K562 (cell line): Measurements from ENCODE around the gene CD40LG. TPM values are rescaled to one million over a fixed set of nuclear protein-coding genes. Genes with fewer than 3 reads are reported as not detected.

ENCODE experiments used
- ATAC-seq: fragments of 200-7000 bp; cut with Tn5 transposase; 3 replicates; pipeline ENCODE4 v1.9.1; 2020; ENCODE audit warnings: moderate library complexity
- BruUV-seq: library from RNA; stranded (reverse); fragments of 400-500 nt; replicated peaks from 2 replicates; lab custom pipeline; 2021; lab: Mats Ljungman, UMichigan
- CTCF ChIA-PET: fragments of 300-600 bp; formaldehyde crosslinking; extraction: SDS; loops from one replicate; lab custom pipeline; 2021; ENCODE audit warnings: low intra/inter-chr PET ratio; lab: Yijun Ruan, JAX
- POLR2A ChIA-PET: fragments of 300-600, 350-650 bp; sonication (Branson Sonifier 250); formaldehyde crosslinking; extraction: SDS; loops from one replicate; lab custom pipeline; 2021; ENCODE audit warnings: antibody characterized with exemption, inconsistent platforms; lab: Yijun Ruan, JAX
- DNase-seq, 4 experiments: peaks; one replicate each; pipeline versions ENCODE4 v3.0.0 to v3.0.0-alpha.2; 2011 to 2018; ENCODE audit warnings: low spot score in 3 of 4, mixed read lengths in 3 of 4; ENCODE audit errors: extremely low read depth in 1 of 4
- FAIRE-seq: peaks from 2 replicates; lab custom pipeline; 2011; peaks lifted over from hg19 to GRCh38; lab: Jason Lieb, UNC
- H2AFZ ChIP-seq: 2 replicates; pipeline ENCODE4 v1.6.0; 2011; ENCODE audit warnings: low read depth, low read length, control low read depth, inconsistent platforms
- H3K27ac ChIP-seq: fragments of 200-600 bp; 3 replicates; pipeline ENCODE4 v1.8.0; 2011; ENCODE audit warnings: low read depth, mild to moderate bottlenecking, control low read depth, inconsistent platforms, low read length, moderate library complexity, mixed read lengths; ENCODE audit errors: extremely low read depth
- H3K27me3 ChIP-seq, 2 experiments: fragments of 300-600 bp in 1 of 2; 2 replicates in 1 of 2; 3 replicates in 1 of 2; pipeline versions ENCODE4 v1.6.0 to v1.8.0; 2011; ENCODE audit warnings: inconsistent platforms in 2 of 2, low read length in 2 of 2, mild to moderate bottlenecking in 1 of 2, mixed read lengths in 1 of 2, moderate library complexity in 1 of 2; ENCODE audit not compliant: control insufficient read depth in 2 of 2, insufficient read depth in 2 of 2
- H3K36me3 ChIP-seq: fragments of 300-600 bp; 3 replicates; pipeline ENCODE4 v1.8.0; 2011; ENCODE audit warnings: mild to moderate bottlenecking, low read length, inconsistent platforms; ENCODE audit not compliant: control insufficient read depth, insufficient read depth
- H3K4me1 ChIP-seq, 2 experiments: fragments of 200-600 bp in 1 of 2; replicated peaks in 1 of 2; 2 replicates in 1 of 2; 3 replicates in 1 of 2; pipeline versions ENCODE4 v1.5.1 to v1.8.0; 2011; ENCODE audit warnings: inconsistent platforms in 2 of 2, low read length in 2 of 2, mild to moderate bottlenecking in 1 of 2, mixed read lengths in 1 of 2, moderate library complexity in 1 of 2; ENCODE audit not compliant: control insufficient read depth in 2 of 2, insufficient read depth in 2 of 2
- H3K4me2 ChIP-seq: 2 replicates; pipeline ENCODE4 v1.6.1; 2011; ENCODE audit warnings: low read length, control low read depth, inconsistent platforms, mixed read lengths; ENCODE audit not compliant: insufficient read depth
- H3K4me3 ChIP-seq: fragments of 200-600 bp; sonication (generic), shearing (Covaris generic); 2 replicates; pipeline ENCODE4 v1.5.1; 2016; ENCODE audit warnings: control low read depth, inconsistent platforms
- H3K79me2 ChIP-seq: fragments of 200-600 bp; 3 replicates; pipeline ENCODE4 v1.8.0; 2011; ENCODE audit warnings: low read length, inconsistent platforms; ENCODE audit not compliant: control insufficient read depth, insufficient read depth
- H3K9ac ChIP-seq, 2 experiments: 2 replicates each; pipeline versions ENCODE4 v1.6.0 to v1.6.1; 2011; ENCODE audit warnings: low read depth in 2 of 2, low read length in 2 of 2, control low read depth in 1 of 2, inconsistent platforms in 1 of 2, mild to moderate bottlenecking in 1 of 2, mixed read lengths in 1 of 2; ENCODE audit not compliant: insufficient read depth in 1 of 2
- H3K9me1 ChIP-seq: one replicate; pipeline ENCODE4 v1.6.0; 2011; ENCODE audit warnings: inconsistent platforms, mild to moderate bottlenecking, low read length, moderate library complexity; ENCODE audit not compliant: control insufficient read depth, insufficient read depth
- H3K9me3 ChIP-seq: replicated peaks from 2 replicates; pipeline ENCODE4 v1.5.1; 2011; ENCODE audit warnings: low read depth, low read length, inconsistent platforms; ENCODE audit not compliant: control insufficient read depth, insufficient read depth
- H4K20me1 ChIP-seq: replicated peaks from 2 replicates; pipeline ENCODE4 v1.6.1; 2011; ENCODE audit warnings: low read length, inconsistent platforms, mixed read lengths; ENCODE audit not compliant: control insufficient read depth, insufficient read depth
- BRD4 ChIP-seq: fragments of 200-600 bp; sonication (generic); IDR thresholded peaks from 2 replicates; pipeline ENCODE4 v1.6.1; 2017; ENCODE audit warnings: inconsistent platforms
- ESRRA ChIP-seq: fragments of 450-650 bp; IDR thresholded peaks from 2 replicates; pipeline ENCODE4 v1.6.1; 2014; ENCODE audit warnings: low read depth, mild to moderate bottlenecking, moderate library complexity, borderline replicate concordance
- PCBP1 ChIP-seq: fragments of 200-400 bp; formaldehyde crosslinking; IDR thresholded peaks from 2 replicates; pipeline ENCODE4 v1.6.1; 2018; ENCODE audit warnings: mild to moderate bottlenecking, low read depth, low read length; ENCODE audit not compliant: poor library complexity, severe bottlenecking
- PTBP1 ChIP-seq: fragments of 200-400 bp; formaldehyde crosslinking; IDR thresholded peaks from 2 replicates; pipeline ENCODE4 v1.6.1; 2017; ENCODE audit warnings: low read depth, low read length
- ZNF316 ChIP-seq: fragments of 450-650 bp; IDR thresholded peaks from 2 replicates; pipeline ENCODE4 v1.6.1; 2016
- in situ Hi-C: fragments of 300-500 bp; cut with MboI; formaldehyde crosslinking; loops from 4 replicates; pipeline ENCODE4 v1.15.0; 2018; ENCODE audit warnings: inconsistent platforms, mixed read lengths
- intact Hi-C: fragments of 100-400 bp; cut with micrococcal nuclease; formaldehyde crosslinking; loops from 2 replicates; pipeline ENCODE4 v1.14.2; 2022
- polyA plus RNA-seq, 8 experiments: library from polyadenylated mRNA; depleted of rRNA in 4 of 8; stranded (reverse) in 5 of 8; unstranded in 3 of 8; fragments of >200 nt; fragmentation: Nextera tagmentation in 2 of 8; fragmentation: Illumina TruSeq in 1 of 8; extraction: Ambion mirVana in 2 of 8; extraction: Trizol in 1 of 8; gene quantifications; 2 replicates each; pipeline versions ENCODE4 v1.2.1 to v1.2.3, GENCODE V29; 2011 to 2014; ENCODE audit warnings: inconsistent platforms in 1 of 8, missing spikeins in 1 of 8
- total RNA-seq, 7 experiments: library from RNA; depleted of rRNA in 6 of 7; stranded (reverse); fragments of >200 nt in 6 of 7; fragmentation: Illumina TruSeq in 2 of 7; extraction: Trizol in 2 of 7; gene quantifications; 2 replicates each; pipeline versions ENCODE4 v1.2.1 to v1.2.3, GENCODE V29; 2011 to 2021; ENCODE audit warnings: low replicate concordance in 1 of 7
- TF ChIP-seq, protein P1 (sequence below): fragments of 200-800 bp; sonication (Bioruptor generic); IDR thresholded peaks from 2 replicates; pipeline ENCODE4 v1.6.1; 2016; ENCODE audit warnings: missing genetic modification characterization, missing compliant biosample characterization
- TF ChIP-seq, protein P2 (sequence below): fragments of 250-450 bp; sonication (Bioruptor Pico); IDR thresholded peaks from 2 replicates; pipeline ENCODE4 v1.4.0; 2020; ENCODE audit warnings: borderline replicate concordance
- TF ChIP-seq, protein P3 (sequence below): fragments of 200-400 bp; formaldehyde crosslinking; IDR thresholded peaks from 2 replicates; pipeline ENCODE4 v1.6.1; 2017; ENCODE audit warnings: mild to moderate bottlenecking, low read depth, low read length, moderate library complexity
- TF ChIP-seq, protein P4 (sequence below): fragments of 450-650 bp; IDR thresholded peaks from 2 replicates; pipeline ENCODE4 v1.6.1; 2018; ENCODE audit warnings: mild to moderate bottlenecking, low read depth; ENCODE audit not compliant: partially characterized antibody
- TF ChIP-seq, protein P5 (sequence below): fragments of 450-650 bp; formaldehyde crosslinking; IDR thresholded peaks from 2 replicates; pipeline ENCODE4 v1.4.0; 2020; ENCODE audit warnings: mild to moderate bottlenecking, mixed read lengths

Gene CD40LG
- total and polyA plus RNA-seq, 9 of the 15 experiments (the other 6 are each of a cell fraction or from before 2014, with no cell fraction given), result 0.11 TPM; not detected in 8

DNA sequence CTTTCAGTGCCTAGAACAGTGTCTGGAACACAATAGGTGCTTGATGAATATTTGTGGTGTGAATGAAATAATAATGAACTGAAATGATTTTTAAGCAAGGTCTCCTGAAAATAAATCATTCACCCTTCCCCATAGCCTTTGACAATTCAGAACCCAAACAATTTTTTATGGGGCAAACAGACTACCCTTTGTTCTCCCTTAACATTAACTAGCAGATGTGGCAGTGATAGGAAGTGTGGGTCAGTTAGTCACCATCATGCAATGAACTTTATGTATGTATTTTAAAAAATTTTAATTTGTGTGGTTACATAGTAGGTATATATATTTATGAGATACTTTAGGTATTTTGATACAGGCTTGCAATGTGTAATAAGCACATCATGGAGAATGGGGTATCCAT, 27.2 kb upstream of the CD40LG start:
- CTCF ChIA-PET, result no interaction called here
- intact Hi-C loops (no loop called here), in situ Hi-C loops (no loop called here)
- no peak overlapping the region for H3K4me3 ChIP-seq
- ATAC-seq (no peak), DNase-seq (no peak), FAIRE-seq (no peak)
- H3K4me2 ChIP-seq, result no peak overlapping the region
- no peak overlapping the region for H3K27ac ChIP-seq
- H3K9me1 ChIP-seq, result no peaks in the 10 kb centered on the region
- no peaks in the 10 kb centered on the region for H3K4me1 ChIP-seq
- H3K9ac ChIP-seq, result no peak overlapping the region
- peaks cover 0 to 14% of the 10 kb centered on the region in 2 experiments; a peak in 3 of 5 replicates for H3K27me3 ChIP-seq
- POLR2A ChIA-PET, result no interaction called here
- no TSS peak for BruUV-seq
- no peaks in the 10 kb centered on the region for H3K79me2 ChIP-seq
- no peaks in the 10 kb centered on the region for H3K36me3 ChIP-seq
- no peaks in the 10 kb centered on the region for H3K9me3 ChIP-seq
- H2AFZ ChIP-seq, result no peak overlapping the region
- no peaks in the 10 kb centered on the region for H4K20me1 ChIP-seq
- TF ChIP-seq PCBP1, result no peak
- TF ChIP-seq ZNF316, result no peak
- TF ChIP-seq, protein P1, sequence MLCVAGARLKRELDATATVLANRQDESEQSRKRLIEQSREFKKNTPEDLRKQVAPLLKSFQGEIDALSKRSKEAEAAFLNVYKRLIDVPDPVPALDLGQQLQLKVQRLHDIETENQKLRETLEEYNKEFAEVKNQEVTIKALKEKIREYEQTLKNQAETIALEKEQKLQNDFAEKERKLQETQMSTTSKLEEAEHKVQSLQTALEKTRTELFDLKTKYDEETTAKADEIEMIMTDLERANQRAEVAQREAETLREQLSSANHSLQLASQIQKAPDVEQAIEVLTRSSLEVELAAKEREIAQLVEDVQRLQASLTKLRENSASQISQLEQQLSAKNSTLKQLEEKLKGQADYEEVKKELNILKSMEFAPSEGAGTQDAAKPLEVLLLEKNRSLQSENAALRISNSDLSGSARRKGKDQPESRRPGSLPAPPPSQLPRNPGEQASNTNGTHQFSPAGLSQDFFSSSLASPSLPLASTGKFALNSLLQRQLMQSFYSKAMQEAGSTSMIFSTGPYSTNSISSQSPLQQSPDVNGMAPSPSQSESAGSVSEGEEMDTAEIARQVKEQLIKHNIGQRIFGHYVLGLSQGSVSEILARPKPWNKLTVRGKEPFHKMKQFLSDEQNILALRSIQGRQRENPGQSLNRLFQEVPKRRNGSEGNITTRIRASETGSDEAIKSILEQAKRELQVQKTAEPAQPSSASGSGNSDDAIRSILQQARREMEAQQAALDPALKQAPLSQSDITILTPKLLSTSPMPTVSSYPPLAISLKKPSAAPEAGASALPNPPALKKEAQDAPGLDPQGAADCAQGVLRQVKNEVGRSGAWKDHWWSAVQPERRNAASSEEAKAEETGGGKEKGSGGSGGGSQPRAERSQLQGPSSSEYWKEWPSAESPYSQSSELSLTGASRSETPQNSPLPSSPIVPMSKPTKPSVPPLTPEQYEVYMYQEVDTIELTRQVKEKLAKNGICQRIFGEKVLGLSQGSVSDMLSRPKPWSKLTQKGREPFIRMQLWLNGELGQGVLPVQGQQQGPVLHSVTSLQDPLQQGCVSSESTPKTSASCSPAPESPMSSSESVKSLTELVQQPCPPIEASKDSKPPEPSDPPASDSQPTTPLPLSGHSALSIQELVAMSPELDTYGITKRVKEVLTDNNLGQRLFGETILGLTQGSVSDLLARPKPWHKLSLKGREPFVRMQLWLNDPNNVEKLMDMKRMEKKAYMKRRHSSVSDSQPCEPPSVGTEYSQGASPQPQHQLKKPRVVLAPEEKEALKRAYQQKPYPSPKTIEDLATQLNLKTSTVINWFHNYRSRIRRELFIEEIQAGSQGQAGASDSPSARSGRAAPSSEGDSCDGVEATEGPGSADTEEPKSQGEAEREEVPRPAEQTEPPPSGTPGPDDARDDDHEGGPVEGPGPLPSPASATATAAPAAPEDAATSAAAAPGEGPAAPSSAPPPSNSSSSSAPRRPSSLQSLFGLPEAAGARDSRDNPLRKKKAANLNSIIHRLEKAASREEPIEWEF (CRISPR knock-in tag), result no peak
- TF ChIP-seq, protein P2, sequence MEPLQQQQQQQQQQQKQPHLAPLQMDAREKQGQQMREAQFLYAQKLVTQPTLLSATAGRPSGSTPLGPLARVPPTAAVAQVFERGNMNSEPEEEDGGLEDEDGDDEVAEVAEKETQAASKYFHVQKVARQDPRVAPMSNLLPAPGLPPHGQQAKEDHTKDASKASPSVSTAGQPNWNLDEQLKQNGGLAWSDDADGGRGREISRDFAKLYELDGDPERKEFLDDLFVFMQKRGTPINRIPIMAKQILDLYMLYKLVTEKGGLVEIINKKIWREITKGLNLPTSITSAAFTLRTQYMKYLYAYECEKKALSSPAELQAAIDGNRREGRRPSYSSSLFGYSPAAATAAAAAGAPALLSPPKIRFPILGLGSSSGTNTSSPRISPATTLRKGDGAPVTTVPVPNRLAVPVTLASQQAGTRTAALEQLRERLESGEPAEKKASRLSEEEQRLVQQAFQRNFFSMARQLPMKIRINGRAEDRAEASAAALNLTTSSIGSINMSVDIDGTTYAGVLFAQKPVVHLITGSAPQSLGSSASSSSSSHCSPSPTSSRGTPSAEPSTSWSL (CRISPR knock-in tag), result no peak
- no peak for TF ChIP-seq BRD4
- TF ChIP-seq, protein P3, sequence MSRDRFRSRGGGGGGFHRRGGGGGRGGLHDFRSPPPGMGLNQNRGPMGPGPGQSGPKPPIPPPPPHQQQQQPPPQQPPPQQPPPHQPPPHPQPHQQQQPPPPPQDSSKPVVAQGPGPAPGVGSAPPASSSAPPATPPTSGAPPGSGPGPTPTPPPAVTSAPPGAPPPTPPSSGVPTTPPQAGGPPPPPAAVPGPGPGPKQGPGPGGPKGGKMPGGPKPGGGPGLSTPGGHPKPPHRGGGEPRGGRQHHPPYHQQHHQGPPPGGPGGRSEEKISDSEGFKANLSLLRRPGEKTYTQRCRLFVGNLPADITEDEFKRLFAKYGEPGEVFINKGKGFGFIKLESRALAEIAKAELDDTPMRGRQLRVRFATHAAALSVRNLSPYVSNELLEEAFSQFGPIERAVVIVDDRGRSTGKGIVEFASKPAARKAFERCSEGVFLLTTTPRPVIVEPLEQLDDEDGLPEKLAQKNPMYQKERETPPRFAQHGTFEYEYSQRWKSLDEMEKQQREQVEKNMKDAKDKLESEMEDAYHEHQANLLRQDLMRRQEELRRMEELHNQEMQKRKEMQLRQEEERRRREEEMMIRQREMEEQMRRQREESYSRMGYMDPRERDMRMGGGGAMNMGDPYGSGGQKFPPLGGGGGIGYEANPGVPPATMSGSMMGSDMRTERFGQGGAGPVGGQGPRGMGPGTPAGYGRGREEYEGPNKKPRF, result no peak
- TF ChIP-seq, protein P4, sequence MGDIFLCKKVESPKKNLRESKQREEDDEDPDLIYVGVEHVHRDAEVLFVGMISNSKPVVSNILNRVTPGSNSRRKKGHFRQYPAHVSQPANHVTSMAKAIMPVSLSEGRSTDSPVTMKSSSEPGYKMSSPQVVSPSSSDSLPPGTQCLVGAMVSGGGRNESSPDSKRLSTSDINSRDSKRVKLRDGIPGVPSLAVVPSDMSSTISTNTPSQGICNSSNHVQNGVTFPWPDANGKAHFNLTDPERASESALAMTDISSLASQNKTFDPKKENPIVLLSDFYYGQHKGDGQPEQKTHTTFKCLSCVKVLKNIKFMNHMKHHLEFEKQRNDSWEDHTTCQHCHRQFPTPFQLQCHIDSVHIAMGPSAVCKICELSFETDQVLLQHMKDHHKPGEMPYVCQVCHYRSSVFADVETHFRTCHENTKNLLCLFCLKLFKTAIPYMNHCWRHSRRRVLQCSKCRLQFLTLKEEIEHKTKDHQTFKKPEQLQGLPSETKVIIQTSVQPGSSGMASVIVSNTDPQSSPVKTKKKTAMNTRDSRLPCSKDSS, result no peak
- TF ChIP-seq PTBP1, result no peak
- TF ChIP-seq, protein P5, sequence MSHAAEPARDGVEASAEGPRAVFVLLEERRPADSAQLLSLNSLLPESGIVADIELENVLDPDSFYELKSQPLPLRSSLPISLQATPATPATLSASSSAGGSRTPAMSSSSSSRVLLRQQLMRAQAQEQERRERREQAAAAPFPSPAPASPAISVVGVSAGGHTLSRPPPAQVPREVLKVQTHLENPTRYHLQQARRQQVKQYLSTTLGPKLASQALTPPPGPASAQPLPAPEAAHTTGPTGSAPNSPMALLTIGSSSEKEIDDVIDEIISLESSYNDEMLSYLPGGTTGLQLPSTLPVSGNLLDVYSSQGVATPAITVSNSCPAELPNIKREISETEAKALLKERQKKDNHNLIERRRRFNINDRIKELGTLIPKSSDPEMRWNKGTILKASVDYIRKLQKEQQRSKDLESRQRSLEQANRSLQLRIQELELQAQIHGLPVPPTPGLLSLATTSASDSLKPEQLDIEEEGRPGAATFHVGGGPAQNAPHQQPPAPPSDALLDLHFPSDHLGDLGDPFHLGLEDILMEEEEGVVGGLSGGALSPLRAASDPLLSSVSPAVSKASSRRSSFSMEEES, result no peak
- TF ChIP-seq ESRRA, result no peak
